HepG2 (cell line): ENCODE data around the gene RBMS2. TPM values are rescaled to one million over a fixed set of nuclear protein-coding genes. Genes with fewer than 3 reads are reported as not detected.

ENCODE experiments used
- FOXP1 ChIP-seq, 2 experiments: fragments of 450-650 bp in 1 of 2; IDR thresholded peaks; 2 replicates each; pipeline ENCODE4 v1.6.1; 2017 to 2018; ENCODE audit warnings: antibody characterized with exemption in 1 of 2
- HNRNPK ChIP-seq: fragments of 200-400 bp; formaldehyde crosslinking; IDR thresholded peaks from 2 replicates; pipeline ENCODE4 v1.6.1; 2018; ENCODE audit warnings: low read length, low read depth, moderate library complexity, mild to moderate bottlenecking; ENCODE audit not compliant: poor library complexity, severe bottlenecking
- IRX3 ChIP-seq: sonication (generic); formaldehyde crosslinking; IDR thresholded peaks from 2 replicates; pipeline ENCODE4 v1.8.1; 2023; ENCODE audit warnings: mild to moderate bottlenecking, low read depth, missing genetic modification reagents, borderline replicate concordance
- KDM5B ChIP-seq: sonication (generic); formaldehyde crosslinking; IDR thresholded peaks from 2 replicates; pipeline ENCODE4 v1.4.0; 2020; ENCODE audit warnings: missing genetic modification reagents, mild to moderate bottlenecking, borderline replicate concordance
- KLF16 ChIP-seq, 2 experiments: sonication (generic) in 1 of 2; formaldehyde crosslinking in 1 of 2; IDR thresholded peaks; 2 replicates each; pipeline versions ENCODE4 v1.6.1 to v1.8.0; 2016 to 2023; ENCODE audit warnings: missing genetic modification reagents in 2 of 2, missing compliant biosample characterization in 1 of 2
- MYC ChIP-seq: sonication (generic); formaldehyde crosslinking; IDR thresholded peaks from 2 replicates; pipeline ENCODE4 v1.9.0; 2021; ENCODE audit warnings: missing genetic modification reagents, borderline replicate concordance
- NAIF1 ChIP-seq: sonication (generic); formaldehyde crosslinking; IDR thresholded peaks from 2 replicates; pipeline ENCODE4 v1.5.0; 2020; ENCODE audit warnings: mild to moderate bottlenecking, missing genetic modification reagents, borderline replicate concordance
- POGZ ChIP-seq: sonication (generic); formaldehyde crosslinking; IDR thresholded peaks from 2 replicates; pipeline ENCODE4 v1.4.0; 2020; ENCODE audit warnings: mild to moderate bottlenecking, missing genetic modification reagents
- SP5 ChIP-seq: IDR thresholded peaks from 2 replicates; pipeline ENCODE4 v1.6.1; 2016; ENCODE audit warnings: low read depth, borderline replicate concordance
- ZC3H4 ChIP-seq: sonication (generic); formaldehyde crosslinking; IDR thresholded peaks from 2 replicates; pipeline ENCODE4 v1.4.0; 2020; ENCODE audit warnings: missing genetic modification reagents, borderline replicate concordance
- ZNF138 ChIP-seq: sonication (generic); formaldehyde crosslinking; IDR thresholded peaks from 2 replicates; pipeline ENCODE4 v1.5.0; 2020; ENCODE audit warnings: mild to moderate bottlenecking, low read depth, missing genetic modification reagents
- ZNF264 ChIP-seq: sonication (generic); formaldehyde crosslinking; IDR thresholded peaks from 2 replicates; pipeline ENCODE4 v1.4.0; 2020; ENCODE audit warnings: missing genetic modification reagents
- ZNF451 ChIP-seq: sonication (generic); formaldehyde crosslinking; IDR thresholded peaks from 2 replicates; pipeline ENCODE4 v1.5.0; 2020; ENCODE audit warnings: mild to moderate bottlenecking, missing genetic modification reagents
- ZNF510 ChIP-seq: sonication (generic); formaldehyde crosslinking; IDR thresholded peaks from 2 replicates; pipeline ENCODE4 v1.4.0; 2020; ENCODE audit warnings: low read depth, mild to moderate bottlenecking, missing genetic modification reagents
- ZNF564 ChIP-seq: sonication (generic); formaldehyde crosslinking; IDR thresholded peaks from 2 replicates; pipeline ENCODE4 v1.8.1; 2023; ENCODE audit warnings: mild to moderate bottlenecking, missing genetic modification reagents
- ZNF768 ChIP-seq: sonication (generic); formaldehyde crosslinking; IDR thresholded peaks from 2 replicates; pipeline ENCODE4 v1.4.0; 2020; ENCODE audit warnings: missing genetic modification reagents
- polyA plus RNA-seq, 8 experiments: library from polyadenylated mRNA; depleted of rRNA in 3 of 8; stranded (reverse) in 7 of 8; unstranded in 1 of 8; fragments of >200 nt; fragmentation: Illumina TruSeq in 4 of 8; extraction: Trizol in 4 of 8; gene quantifications; 2 replicates each; pipeline versions ENCODE4 v1.2.1 to v1.2.3, GENCODE V29; 2011 to 2016; ENCODE audit warnings: low read depth in 4 of 8, missing spikeins in 1 of 8, mixed read lengths in 1 of 8; ENCODE audit not compliant: insufficient read depth in 1 of 8
- total RNA-seq, 5 experiments: library from RNA; depleted of rRNA; stranded (reverse); fragments of >200 nt; fragmentation: Illumina TruSeq; extraction: Trizol; gene quantifications; 2 replicates each; pipeline ENCODE4 v1.2.3, GENCODE V29; 2016; ENCODE audit warnings: low read depth in 1 of 5
- TF ChIP-seq, protein P1 (sequence below): sonication (generic); formaldehyde crosslinking; IDR thresholded peaks from 2 replicates; pipeline ENCODE4 v1.5.1; 2020; ENCODE audit warnings: missing genetic modification reagents, mild to moderate bottlenecking, borderline replicate concordance
- TF ChIP-seq, protein P2 (sequence below): sonication (generic); formaldehyde crosslinking; IDR thresholded peaks from 2 replicates; pipeline ENCODE4 v1.4.0; 2020; ENCODE audit warnings: low read depth, mild to moderate bottlenecking, missing genetic modification reagents
- TF ChIP-seq, protein P3 (sequence below): fragments of 450-650 bp; IDR thresholded peaks from 2 replicates; pipeline ENCODE4 v1.6.1; 2017
- TF ChIP-seq, protein P4 (sequence below): IDR thresholded peaks from 2 replicates; pipeline ENCODE4 v1.6.1; 2016; ENCODE audit warnings: missing genetic modification reagents, missing compliant biosample characterization
- TF ChIP-seq, protein P5 (sequence below): sonication (generic); formaldehyde crosslinking; IDR thresholded peaks from 2 replicates; pipeline ENCODE4 v1.4.0; 2020; ENCODE audit warnings: missing genetic modification reagents
- TF ChIP-seq, protein P6 (sequence below): sonication (generic); formaldehyde crosslinking; IDR thresholded peaks from 2 replicates; pipeline ENCODE4 v1.4.0; 2020; ENCODE audit warnings: missing genetic modification reagents, borderline replicate concordance

RBMS2 gene
- total and polyA plus RNA-seq, 2 of the 13 experiments (the other 11 are each of a cell fraction or from before 2014, with no cell fraction given) = 0.53 to 7.4 TPM

DNA sequence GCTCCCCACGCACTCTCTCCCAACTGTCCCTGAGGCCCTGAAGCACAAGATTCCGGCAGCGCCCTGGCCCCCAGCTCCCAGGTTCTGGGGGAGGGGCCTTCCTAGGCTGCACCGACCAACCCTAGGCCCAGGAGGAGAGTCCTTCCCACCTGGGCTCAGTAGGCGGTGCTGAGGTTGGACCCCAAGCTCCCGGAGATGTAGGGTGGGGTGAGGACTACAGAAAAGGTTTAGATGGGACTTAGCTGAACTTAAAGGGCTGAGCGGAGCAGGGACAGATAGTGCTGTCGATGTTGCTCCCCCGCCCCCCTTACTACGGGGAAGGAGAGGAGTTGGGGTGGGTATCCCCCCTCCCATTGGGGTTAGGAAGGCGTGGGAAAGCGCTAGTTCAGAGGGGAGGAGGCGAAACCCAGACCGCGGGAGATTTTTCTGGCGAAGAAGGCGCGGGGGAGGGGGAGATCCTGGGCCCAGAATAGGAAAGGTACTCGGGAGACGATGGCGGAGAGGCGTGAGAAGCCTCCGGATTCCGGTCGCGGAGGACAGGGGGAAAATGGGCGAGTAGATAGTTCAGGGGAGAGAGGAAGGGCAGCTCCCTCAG lies 112.7 kb downstream of the RBMS2 start (continued):
- TF ChIP-seq KLF16 (CRISPR knock-in tag; IDR thresholded peaks at IDR 0.05) = peak in 1 of 2 experiments; percentile 29; a peak in 1 of 4 replicates
- TF ChIP-seq, protein P1, sequence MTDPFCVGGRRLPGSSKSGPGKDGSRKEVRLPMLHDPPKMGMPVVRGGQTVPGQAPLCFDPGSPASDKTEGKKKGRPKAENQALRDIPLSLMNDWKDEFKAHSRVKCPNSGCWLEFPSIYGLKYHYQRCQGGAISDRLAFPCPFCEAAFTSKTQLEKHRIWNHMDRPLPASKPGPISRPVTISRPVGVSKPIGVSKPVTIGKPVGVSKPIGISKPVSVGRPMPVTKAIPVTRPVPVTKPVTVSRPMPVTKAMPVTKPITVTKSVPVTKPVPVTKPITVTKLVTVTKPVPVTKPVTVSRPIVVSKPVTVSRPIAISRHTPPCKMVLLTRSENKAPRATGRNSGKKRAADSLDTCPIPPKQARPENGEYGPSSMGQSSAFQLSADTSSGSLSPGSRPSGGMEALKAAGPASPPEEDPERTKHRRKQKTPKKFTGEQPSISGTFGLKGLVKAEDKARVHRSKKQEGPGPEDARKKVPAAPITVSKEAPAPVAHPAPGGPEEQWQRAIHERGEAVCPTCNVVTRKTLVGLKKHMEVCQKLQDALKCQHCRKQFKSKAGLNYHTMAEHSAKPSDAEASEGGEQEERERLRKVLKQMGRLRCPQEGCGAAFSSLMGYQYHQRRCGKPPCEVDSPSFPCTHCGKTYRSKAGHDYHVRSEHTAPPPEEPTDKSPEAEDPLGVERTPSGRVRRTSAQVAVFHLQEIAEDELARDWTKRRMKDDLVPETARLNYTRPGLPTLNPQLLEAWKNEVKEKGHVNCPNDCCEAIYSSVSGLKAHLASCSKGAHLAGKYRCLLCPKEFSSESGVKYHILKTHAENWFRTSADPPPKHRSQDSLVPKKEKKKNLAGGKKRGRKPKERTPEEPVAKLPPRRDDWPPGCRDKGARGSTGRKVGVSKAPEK (CRISPR knock-in tag) = no peak
- no peak for TF ChIP-seq ZNF564 (CRISPR knock-in tag)
- TF ChIP-seq SP5 (CRISPR knock-in tag) = peak; percentile 63; the same call in 1 of the 2 replicates
- TF ChIP-seq ZNF510 = no peak
- TF ChIP-seq NAIF1 (CRISPR knock-in tag) = no peak
- TF ChIP-seq ZNF451 (CRISPR knock-in tag) = no peak
- TF ChIP-seq, protein P2, sequence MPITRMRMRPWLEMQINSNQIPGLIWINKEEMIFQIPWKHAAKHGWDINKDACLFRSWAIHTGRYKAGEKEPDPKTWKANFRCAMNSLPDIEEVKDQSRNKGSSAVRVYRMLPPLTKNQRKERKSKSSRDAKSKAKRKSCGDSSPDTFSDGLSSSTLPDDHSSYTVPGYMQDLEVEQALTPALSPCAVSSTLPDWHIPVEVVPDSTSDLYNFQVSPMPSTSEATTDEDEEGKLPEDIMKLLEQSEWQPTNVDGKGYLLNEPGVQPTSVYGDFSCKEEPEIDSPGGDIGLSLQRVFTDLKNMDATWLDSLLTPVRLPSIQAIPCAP (CRISPR knock-in tag) = no peak
- TF ChIP-seq, protein P3, sequence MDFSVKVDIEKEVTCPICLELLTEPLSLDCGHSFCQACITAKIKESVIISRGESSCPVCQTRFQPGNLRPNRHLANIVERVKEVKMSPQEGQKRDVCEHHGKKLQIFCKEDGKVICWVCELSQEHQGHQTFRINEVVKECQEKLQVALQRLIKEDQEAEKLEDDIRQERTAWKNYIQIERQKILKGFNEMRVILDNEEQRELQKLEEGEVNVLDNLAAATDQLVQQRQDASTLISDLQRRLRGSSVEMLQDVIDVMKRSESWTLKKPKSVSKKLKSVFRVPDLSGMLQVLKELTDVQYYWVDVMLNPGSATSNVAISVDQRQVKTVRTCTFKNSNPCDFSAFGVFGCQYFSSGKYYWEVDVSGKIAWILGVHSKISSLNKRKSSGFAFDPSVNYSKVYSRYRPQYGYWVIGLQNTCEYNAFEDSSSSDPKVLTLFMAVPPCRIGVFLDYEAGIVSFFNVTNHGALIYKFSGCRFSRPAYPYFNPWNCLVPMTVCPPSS = no peak
- no peak for TF ChIP-seq ZNF264 (CRISPR knock-in tag)
- TF ChIP-seq, protein P4, sequence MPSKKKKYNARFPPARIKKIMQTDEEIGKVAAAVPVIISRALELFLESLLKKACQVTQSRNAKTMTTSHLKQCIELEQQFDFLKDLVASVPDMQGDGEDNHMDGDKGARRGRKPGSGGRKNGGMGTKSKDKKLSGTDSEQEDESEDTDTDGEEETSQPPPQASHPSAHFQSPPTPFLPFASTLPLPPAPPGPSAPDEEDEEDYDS (CRISPR knock-in tag) = peak; percentile 81
- no peak for TF ChIP-seq MYC (CRISPR knock-in tag)
- TF ChIP-seq POGZ = no peak
- TF ChIP-seq, protein P5, sequence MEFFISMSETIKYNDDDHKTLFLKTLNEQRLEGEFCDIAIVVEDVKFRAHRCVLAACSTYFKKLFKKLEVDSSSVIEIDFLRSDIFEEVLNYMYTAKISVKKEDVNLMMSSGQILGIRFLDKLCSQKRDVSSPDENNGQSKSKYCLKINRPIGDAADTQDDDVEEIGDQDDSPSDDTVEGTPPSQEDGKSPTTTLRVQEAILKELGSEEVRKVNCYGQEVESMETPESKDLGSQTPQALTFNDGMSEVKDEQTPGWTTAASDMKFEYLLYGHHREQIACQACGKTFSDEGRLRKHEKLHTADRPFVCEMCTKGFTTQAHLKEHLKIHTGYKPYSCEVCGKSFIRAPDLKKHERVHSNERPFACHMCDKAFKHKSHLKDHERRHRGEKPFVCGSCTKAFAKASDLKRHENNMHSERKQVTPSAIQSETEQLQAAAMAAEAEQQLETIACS = no peak
- TF ChIP-seq, protein P6, sequence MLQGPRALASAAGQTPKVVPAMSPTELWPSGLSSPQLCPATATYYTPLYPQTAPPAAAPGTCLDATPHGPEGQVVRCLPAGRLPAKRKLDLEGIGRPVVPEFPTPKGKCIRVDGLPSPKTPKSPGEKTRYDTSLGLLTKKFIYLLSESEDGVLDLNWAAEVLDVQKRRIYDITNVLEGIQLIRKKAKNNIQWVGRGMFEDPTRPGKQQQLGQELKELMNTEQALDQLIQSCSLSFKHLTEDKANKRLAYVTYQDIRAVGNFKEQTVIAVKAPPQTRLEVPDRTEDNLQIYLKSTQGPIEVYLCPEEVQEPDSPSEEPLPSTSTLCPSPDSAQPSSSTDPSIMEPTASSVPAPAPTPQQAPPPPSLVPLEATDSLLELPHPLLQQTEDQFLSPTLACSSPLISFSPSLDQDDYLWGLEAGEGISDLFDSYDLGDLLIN (CRISPR knock-in tag) = no peak
- TF ChIP-seq IRX3 (CRISPR knock-in tag) = no peak
- TF ChIP-seq KDM5B (CRISPR knock-in tag) = no peak
- no peak for TF ChIP-seq HNRNPK
- no peak for TF ChIP-seq ZNF768 (CRISPR knock-in tag)
- TF ChIP-seq ZNF138 (CRISPR knock-in tag) = no peak
- no peak for TF ChIP-seq FOXP1 (IDR thresholded peaks at IDR 0.05)
- TF ChIP-seq FOXP1 (CRISPR knock-in tag; IDR thresholded peaks at IDR 0.05) = no peak
- TF ChIP-seq ZC3H4 = no peak
